ENCODE data around the gene FLRT1.

- TF ChIP-seq POLR2A (IDR thresholded peaks at IDR 0.05; ENCODE audit: low read depth, low read length) (no peak), POLR2AphosphoS5 (IDR thresholded peaks at IDR 0.05; ENCODE audit: low read depth, low read length) (no peak), TAF1 (IDR thresholded peaks at IDR 0.05; ENCODE audit: borderline replicate concordance, low read depth, low read length) (no peak)
Observed at GRCh38 chr11:64065141-64065465, 29.4 kb downstream of the FLRT1 start.
